GM21390 (cell line): ENCODE measurements around the gene TENT4B.

Experiments used
- ATAC-seq: cut with Tn5 transposase; IDR thresholded peaks from one replicate; pipeline ENCODE4 v1.9.1; 2021; ENCODE audit not compliant: unreplicated experiment

Gene TENT4B

DNA sequence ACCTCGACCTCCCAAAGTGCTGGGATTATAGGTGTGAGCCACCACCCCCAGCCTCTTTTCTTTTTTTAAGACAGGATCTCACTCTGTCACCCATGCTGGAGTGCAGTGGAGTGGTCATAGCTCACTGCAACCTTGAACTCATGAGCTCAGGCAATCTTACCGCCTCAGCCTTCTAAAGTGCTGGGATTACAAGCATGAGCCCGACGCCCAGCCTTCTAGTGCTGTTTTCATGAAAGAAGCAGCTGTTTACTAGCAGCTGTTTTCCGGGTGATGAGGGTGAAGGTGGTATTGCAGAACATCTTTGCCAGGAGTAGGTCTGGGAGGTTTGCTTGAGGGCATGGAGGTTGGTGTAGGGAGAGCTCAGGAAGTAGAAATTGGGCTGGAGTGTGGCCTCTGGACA lies 115.2 kb downstream of the TENT4B start:
- ATAC-seq: no peak

DNA sequence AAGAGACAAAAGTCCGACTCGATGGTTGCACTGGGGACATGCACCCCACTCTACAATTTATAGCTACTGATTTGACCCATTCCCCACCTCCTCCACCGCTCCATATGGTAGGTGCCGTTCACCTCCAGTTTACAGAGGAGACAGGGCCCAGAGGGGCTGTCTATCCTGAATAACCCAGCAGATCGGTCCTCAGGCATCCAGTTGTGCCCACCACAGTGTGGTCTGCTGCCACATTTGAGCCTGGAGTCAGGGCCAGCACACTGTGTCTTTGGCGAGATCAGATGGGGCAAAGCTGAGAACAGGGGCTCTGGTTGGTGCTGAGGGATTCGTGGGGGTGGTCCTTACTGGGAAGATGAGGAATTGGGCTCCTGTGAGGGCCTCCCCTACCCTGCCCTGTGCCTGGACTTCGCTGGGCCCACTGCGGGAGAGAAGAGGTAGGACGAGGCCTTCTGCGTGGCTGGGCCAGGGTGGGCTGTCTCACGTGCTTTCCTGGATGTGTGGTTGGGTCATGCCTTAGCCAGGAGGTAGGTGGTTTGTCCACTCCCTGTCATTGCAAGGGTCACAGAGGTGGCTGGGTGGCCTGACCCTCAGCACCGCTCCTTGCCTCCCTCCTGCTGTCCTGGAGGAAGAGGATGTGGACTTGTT lies 116.1 kb downstream of the TENT4B start:
- ATAC-seq: no peak

- no peak for ATAC-seq
These were observed 116.8 kb downstream of the TENT4B start for GRCh38 chr16:50269769-50270509.

GRCh38 chr16:50270510-50271147 lies 117.5 kb downstream of the TENT4B start:
- no peak for ATAC-seq

- no peak for ATAC-seq
These were observed 118.3 kb downstream of the TENT4B start for GRCh38 chr16:50271148-50272041.

DNA sequence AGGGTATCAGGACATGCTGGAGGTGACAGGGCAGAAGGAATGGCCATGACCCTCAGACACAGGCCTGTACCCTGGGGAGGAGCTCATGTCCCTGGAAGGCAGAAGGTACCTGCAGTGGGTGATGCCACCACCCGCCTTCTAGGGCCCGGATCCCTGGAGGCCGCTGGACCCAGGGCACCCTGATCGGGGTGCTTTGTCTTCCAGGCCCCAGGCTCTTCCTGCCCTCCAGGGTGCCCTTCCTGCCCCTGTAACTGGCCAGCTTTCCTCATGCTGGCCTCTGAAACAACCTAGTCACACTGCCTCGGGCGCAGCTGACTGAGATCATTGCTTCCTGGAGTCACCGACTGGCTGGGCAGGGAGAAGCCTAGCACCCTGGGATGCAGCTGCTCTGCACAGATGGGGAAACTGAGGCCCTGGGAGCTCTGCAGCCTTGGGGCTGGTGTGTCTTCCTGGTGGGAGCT lies 119.0 kb downstream of the TENT4B start:
- no peak for ATAC-seq

DNA sequence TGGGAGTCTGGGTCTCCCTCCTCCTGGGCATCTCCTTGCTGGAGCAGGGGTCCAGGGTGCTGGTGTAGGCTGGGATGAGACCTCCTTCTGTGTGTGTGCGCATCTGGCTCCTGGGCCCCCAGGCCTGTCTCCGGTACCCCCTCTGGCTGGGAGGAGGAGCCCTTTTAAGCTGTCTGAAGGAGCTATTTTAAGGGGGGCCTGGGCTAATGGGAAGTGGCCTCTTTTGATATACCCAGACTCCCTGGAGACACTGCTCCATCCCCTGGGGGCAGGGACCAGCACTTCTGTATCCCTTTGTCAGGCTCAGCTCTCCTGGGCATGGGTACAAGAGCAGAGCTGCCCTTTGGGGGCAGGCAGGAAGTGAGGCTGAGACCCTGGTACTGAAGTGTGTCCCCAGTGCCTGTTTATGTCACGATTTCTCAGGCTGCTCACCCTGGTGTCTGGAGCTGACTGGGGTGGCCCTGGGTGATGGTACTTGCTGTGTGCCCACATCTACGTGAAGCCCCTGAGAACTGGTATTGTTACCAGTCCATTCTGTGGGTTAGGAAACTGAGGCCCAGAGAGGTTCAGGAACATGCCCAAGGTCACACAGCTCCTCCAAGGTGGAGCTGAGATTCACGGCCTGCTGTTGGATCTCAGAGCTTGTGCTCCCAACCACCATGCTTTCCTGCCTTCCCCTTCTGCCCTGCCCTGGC lies 119.7 kb downstream of the TENT4B start:
- no peak for ATAC-seq

- no peak for ATAC-seq
These were observed 120.2 kb downstream of the TENT4B start for GRCh38 chr16:50273382-50273690.

- peak; percentile 61 for ATAC-seq
These were observed 120.8 kb downstream of the TENT4B start for GRCh38 chr16:50273888-50274325.

- ATAC-seq: peak; percentile 43
These were observed 121.4 kb downstream of the TENT4B start for GRCh38 chr16:50274326-50275097.

- ATAC-seq: no peak
These were observed 122.0 kb downstream of the TENT4B start for GRCh38 chr16:50275098-50275415.

GRCh38 chr16:50275428-50276325 lies 122.6 kb downstream of the TENT4B start:
- ATAC-seq: no peak

- no peak for ATAC-seq
These were observed 123.2 kb downstream of the TENT4B start for GRCh38 chr16:50276326-50276640.

DNA sequence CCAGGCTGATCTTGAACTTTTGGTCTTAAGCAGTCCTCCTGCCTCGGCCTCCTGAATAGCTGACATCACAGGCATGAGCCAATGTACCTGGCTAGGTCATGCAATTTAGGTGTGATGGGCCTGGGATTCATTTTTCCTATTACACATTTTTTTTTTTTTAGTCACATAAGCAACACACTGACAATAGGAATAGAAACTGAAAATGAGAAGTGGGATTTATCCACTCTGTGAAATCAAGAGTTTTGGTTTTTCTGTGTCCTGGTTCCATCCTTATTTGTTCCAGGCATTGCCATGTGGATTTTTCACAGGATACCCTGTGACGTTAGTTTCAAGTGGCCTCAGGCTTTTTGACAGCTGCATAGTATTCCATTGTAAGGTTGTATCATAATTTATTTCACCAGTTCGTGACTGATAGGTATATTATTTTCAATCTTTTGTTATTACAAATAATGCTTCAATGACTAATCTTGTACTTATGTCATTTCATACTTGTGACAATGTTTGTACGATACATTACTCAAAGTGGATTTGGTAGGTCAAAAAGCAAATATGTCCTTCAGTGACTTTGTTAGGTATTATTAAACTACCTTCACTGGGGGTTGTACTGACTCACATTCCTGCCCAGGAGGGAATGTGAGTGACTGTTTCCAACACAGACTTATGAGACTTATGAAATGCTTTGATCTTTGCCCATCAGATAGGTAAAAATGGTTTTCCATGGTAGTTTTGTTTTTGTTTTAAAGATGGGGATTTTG lies 123.9 kb downstream of the TENT4B start:
- ATAC-seq: no peak

GRCh38 chr16:50278251-50278650 lies 125.1 kb downstream of the TENT4B start:
- ATAC-seq: no peak

- ATAC-seq: no peak
These were observed 126.4 kb downstream of the TENT4B start for GRCh38 chr16:50279504-50279865.

DNA sequence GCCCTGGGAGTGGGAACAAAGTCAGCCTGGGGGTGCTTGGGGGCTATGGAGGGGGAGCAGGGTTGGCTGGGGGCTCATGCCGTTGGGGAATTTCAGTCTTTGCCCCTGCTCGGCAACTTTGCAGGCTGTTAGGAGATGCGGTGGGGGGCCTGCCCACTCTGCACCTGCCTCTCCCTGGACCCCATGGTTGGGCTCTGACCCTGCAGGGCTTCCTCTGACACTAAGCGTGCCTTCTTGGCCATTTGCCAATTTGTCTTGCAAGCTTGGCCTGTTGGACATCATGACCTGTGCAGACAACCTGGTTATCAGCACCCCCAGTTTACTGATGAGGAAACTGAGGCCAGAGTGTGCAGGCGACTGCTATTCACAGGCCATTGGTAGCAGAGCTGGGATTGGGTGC lies 127.8 kb downstream of the TENT4B start:
- ATAC-seq: no peak
